Mesenchymal stem cell (in vitro differentiated cells and primary cell): ENCODE results near the gene RBMS1.

Source experiments
- DNase-seq: peaks from one replicate; pipeline ENCODE4 v3.0.0-alpha.2; 2013
- H2AFZ ChIP-seq: one replicate; pipeline ENCODE4 v1.6.1; 2013; ENCODE audit warnings: low read depth, mild to moderate bottlenecking, control low read depth, inconsistent platforms, low read length, moderate library complexity
- H2AK5ac ChIP-seq: 2 replicates; pipeline ENCODE4 v1.6.1; 2013; ENCODE audit warnings: low read length, moderate library complexity, mild to moderate bottlenecking, inconsistent platforms; ENCODE audit not compliant: severe bottlenecking
- H2BK120ac ChIP-seq: one replicate; pipeline ENCODE4 v1.6.1; 2013; ENCODE audit warnings: low read depth, mild to moderate bottlenecking, inconsistent platforms, low read length, moderate library complexity
- H2BK12ac ChIP-seq, 2 experiments: one replicate each; pipeline ENCODE4 v1.6.1; 2013; ENCODE audit warnings: inconsistent platforms in 2 of 2, low read length in 2 of 2, mild to moderate bottlenecking in 2 of 2, moderate library complexity in 2 of 2, control low read depth in 1 of 2
- H2BK15ac ChIP-seq: one replicate; pipeline ENCODE4 v1.6.1; 2013; ENCODE audit warnings: mild to moderate bottlenecking, low read depth, inconsistent platforms; ENCODE audit not compliant: poor library complexity, severe bottlenecking
- H2BK5ac ChIP-seq: 2 replicates; pipeline ENCODE4 v1.6.1; 2013; ENCODE audit warnings: low read depth, mild to moderate bottlenecking, low read length, control low read depth, inconsistent platforms; ENCODE audit not compliant: poor library complexity, severe bottlenecking
- H3K14ac ChIP-seq, 2 experiments: one replicate each; pipeline ENCODE4 v1.6.1; 2013; ENCODE audit warnings: inconsistent platforms in 2 of 2, low read length in 2 of 2, control low read depth in 1 of 2, mild to moderate bottlenecking in 1 of 2, moderate library complexity in 1 of 2
- H3K18ac ChIP-seq, 2 experiments: one replicate each; pipeline ENCODE4 v1.6.1; 2013; ENCODE audit warnings: inconsistent platforms in 2 of 2, low read length in 2 of 2, control low read depth in 1 of 2, low read depth in 1 of 2, mild to moderate bottlenecking in 1 of 2
- H3K23ac ChIP-seq, 2 experiments: one replicate each; pipeline ENCODE4 v1.6.1; 2013; ENCODE audit warnings: inconsistent platforms in 2 of 2, low read length in 2 of 2, mild to moderate bottlenecking in 2 of 2, moderate library complexity in 2 of 2, control low read depth in 1 of 2
- H3K27ac ChIP-seq: 2 replicates; pipeline ENCODE4 v1.5.1; 2013; ENCODE audit warnings: mild to moderate bottlenecking, moderate library complexity, low read length, control low read depth, inconsistent platforms; ENCODE audit not compliant: poor library complexity, severe bottlenecking
- H3K27me3 ChIP-seq, 2 experiments: 2 replicates each; pipeline versions ENCODE4 v1.6.1 to v1.7.0; 2013; ENCODE audit warnings: low read length in 2 of 2, mild to moderate bottlenecking in 2 of 2, moderate library complexity in 2 of 2, control low read depth in 1 of 2, inconsistent platforms in 1 of 2; ENCODE audit not compliant: control insufficient read depth in 1 of 2, insufficient read depth in 1 of 2
- H3K36me3 ChIP-seq, 2 experiments: 2 replicates each; pipeline versions ENCODE4 v1.6.1 to v1.7.0; 2013; ENCODE audit warnings: low read length in 2 of 2, control low read depth in 1 of 2, inconsistent platforms in 1 of 2, low read depth in 1 of 2, mild to moderate bottlenecking in 1 of 2; ENCODE audit not compliant: insufficient read depth in 2 of 2, control insufficient read depth in 1 of 2
- H3K4ac ChIP-seq, 2 experiments: one replicate each; pipeline ENCODE4 v1.6.1; 2013; ENCODE audit warnings: inconsistent platforms in 2 of 2, low read length in 2 of 2, mild to moderate bottlenecking in 2 of 2, moderate library complexity in 2 of 2, control low read depth in 1 of 2, low read depth in 1 of 2
- H3K4me1 ChIP-seq: 2 replicates; pipeline ENCODE4 v1.6.1; 2013; ENCODE audit warnings: low read depth, low read length, control low read depth; ENCODE audit not compliant: control insufficient read depth, insufficient read depth
- H3K4me2 ChIP-seq: 2 replicates; pipeline ENCODE4 v1.6.1; 2013; ENCODE audit warnings: low read length, mild to moderate bottlenecking, inconsistent platforms; ENCODE audit not compliant: poor library complexity, severe bottlenecking
- H3K4me3 ChIP-seq, 2 experiments: 2 replicates each; pipeline versions ENCODE4 v1.5.1 to v1.7.0; 2013; ENCODE audit warnings: low read length in 2 of 2, mild to moderate bottlenecking in 2 of 2, control low read depth in 1 of 2, low read depth in 1 of 2; ENCODE audit not compliant: insufficient read depth in 1 of 2
- H3K79me1 ChIP-seq: replicated peaks from 2 replicates; pipeline ENCODE4 v1.6.1; 2013; ENCODE audit warnings: mild to moderate bottlenecking, control low read depth, low read length, inconsistent platforms; ENCODE audit not compliant: poor library complexity, severe bottlenecking
- H3K9ac ChIP-seq: 2 replicates; pipeline ENCODE4 v1.7.0; 2013; ENCODE audit warnings: mild to moderate bottlenecking, low read length, moderate library complexity
- H3K9me3 ChIP-seq: 2 replicates; pipeline ENCODE4 v1.7.0; 2013; ENCODE audit warnings: mild to moderate bottlenecking, low read length; ENCODE audit not compliant: control insufficient read depth
- H4K8ac ChIP-seq: one replicate; pipeline ENCODE4 v1.6.1; 2013; ENCODE audit warnings: inconsistent platforms, mild to moderate bottlenecking, low read length, moderate library complexity
- H4K91ac ChIP-seq: one replicate; pipeline ENCODE4 v1.6.1; 2013; ENCODE audit warnings: mild to moderate bottlenecking, low read length, inconsistent platforms
- WGBS: methylation state at CpG from one replicate; pipeline ENCODE4 v1.1.7; 2013; ENCODE audit warnings: mixed read lengths; 5-methylcytosine and 5-hydroxymethylcytosine counted together

The RBMS1 gene

GRCh38 chr2:160515120-160515519 lies 21.5 kb upstream of the RBMS1 start:
- DNase-seq = no peak
- Histone ChIP-seq H2BK15ac (no peak overlapping the region), H2BK120ac (no peak overlapping the region), H2AK5ac (no peak overlapping the region), H3K9me3 (no peaks in the 10 kb centered on the region), H2BK12ac (no peak overlapping the region), H3K36me3 (no peaks in the 10 kb centered on the region), H3K4ac (no peak overlapping the region), H3K4me1 (no peaks in the 10 kb centered on the region), H3K27me3 (no peaks in the 10 kb centered on the region), H3K27ac (no peak overlapping the region), H3K79me1 (no peaks in the 10 kb centered on the region), H3K23ac (no peak overlapping the region), H2BK5ac (no peak overlapping the region), H4K8ac (no peak overlapping the region), H3K14ac (no peak overlapping the region), H3K4me2 (no peak overlapping the region), H2AFZ (no peak overlapping the region), H3K4me3 (no peak overlapping the region), H4K91ac (no peak overlapping the region), H3K9ac (no peak overlapping the region), H3K18ac (no peak overlapping the region)
- 69% methylated on average over 1 of the region's 1 CpG for WGBS

- H2AFZ ChIP-seq = no peak overlapping the region
- no peak overlapping the region for H3K4me2 ChIP-seq
- no peak overlapping the region for H2BK5ac ChIP-seq
- no peaks in the 10 kb centered on the region for H3K4me1 ChIP-seq
- no peak for DNase-seq
- 74% methylated on average over 3 of the region's 4 CpGs for WGBS
- H2BK12ac ChIP-seq = no peak overlapping the region
- H3K23ac ChIP-seq = no peak overlapping the region
- no peak overlapping the region for H3K4ac ChIP-seq
- H3K9me3 ChIP-seq = no peaks in the 10 kb centered on the region
- H3K18ac ChIP-seq = no peak overlapping the region
- no peak overlapping the region for H2AK5ac ChIP-seq
- no peaks in the 10 kb centered on the region for H3K79me1 ChIP-seq
- H3K4me3 ChIP-seq = no peak overlapping the region
- no peak overlapping the region for H3K14ac ChIP-seq
- no peak overlapping the region for H2BK120ac ChIP-seq
- no peaks in the 10 kb centered on the region for H3K36me3 ChIP-seq
- H3K9ac ChIP-seq = no peak overlapping the region
- no peak overlapping the region for H4K8ac ChIP-seq
- no peak overlapping the region for H3K27ac ChIP-seq
- H4K91ac ChIP-seq = no peak overlapping the region
- H3K27me3 ChIP-seq = no peaks in the 10 kb centered on the region
- no peak overlapping the region for H2BK15ac ChIP-seq
Observed at GRCh38 chr2:160513120-160513519, 19.5 kb upstream of the RBMS1 start.

- H4K91ac ChIP-seq = no peak overlapping the region
- H2BK15ac ChIP-seq = peak overlapping the region; percentile 29
- H2AK5ac ChIP-seq = no peak overlapping the region
- peak overlapping the region in 1 of 2 experiments; percentile 45 for H2BK12ac ChIP-seq
- no peak overlapping the region for H3K23ac ChIP-seq
- no peak overlapping the region for H3K4ac ChIP-seq
- H3K27ac ChIP-seq = no peak overlapping the region
- H2BK120ac ChIP-seq = no peak overlapping the region
- no peak overlapping the region for H3K9ac ChIP-seq
- H3K9me3 ChIP-seq = no peaks in the 10 kb centered on the region
- no peaks in the 10 kb centered on the region for H3K4me1 ChIP-seq
- no peak overlapping the region for H2BK5ac ChIP-seq
- no peaks in the 10 kb centered on the region for H3K27me3 ChIP-seq
- no peak for DNase-seq
- no peak overlapping the region for H3K4me3 ChIP-seq
- no peaks in the 10 kb centered on the region for H3K79me1 ChIP-seq
- no peak overlapping the region for H3K14ac ChIP-seq
- whole genome bisulfite sequencing = 100% methylated on average over 2 of the region's 4 CpGs
- no peaks in the 10 kb centered on the region for H3K36me3 ChIP-seq
- H2AFZ ChIP-seq = no peak overlapping the region
- H4K8ac ChIP-seq = no peak overlapping the region
- H3K4me2 ChIP-seq = no peak overlapping the region
- H3K18ac ChIP-seq = no peak overlapping the region
Observed at GRCh38 chr2:160512491-160512890, 18.9 kb upstream of the RBMS1 start.

- no peak overlapping the region for H3K14ac ChIP-seq
- no peak overlapping the region for H2BK120ac ChIP-seq
- no peak overlapping the region for H3K4me2 ChIP-seq
- no peaks in the 10 kb centered on the region for H3K79me1 ChIP-seq
- no peaks in the 10 kb centered on the region for H3K36me3 ChIP-seq
- no peak overlapping the region for H4K8ac ChIP-seq
- peak; percentile 57 for DNase-seq
- H3K27ac ChIP-seq = no peak overlapping the region
- H3K23ac ChIP-seq = no peak overlapping the region
- H3K4ac ChIP-seq = no peak overlapping the region
- 4% methylated on average over 2 of the region's 2 CpGs for WGBS
- H3K9ac ChIP-seq = no peak overlapping the region
- no peaks in the 10 kb centered on the region for H3K27me3 ChIP-seq
- H2BK5ac ChIP-seq = no peak overlapping the region
- no peaks in the 10 kb centered on the region for H3K4me1 ChIP-seq
- H2AFZ ChIP-seq = no peak overlapping the region
- H2BK15ac ChIP-seq = no peak overlapping the region
- no peak overlapping the region for H4K91ac ChIP-seq
- H3K9me3 ChIP-seq = no peaks in the 10 kb centered on the region
- H2AK5ac ChIP-seq = no peak overlapping the region
- peak overlapping the region in 1 of 2 experiments; percentile 33 for H2BK12ac ChIP-seq
- H3K18ac ChIP-seq = peak overlapping the region in 1 of 2 experiments; percentile 54
- H3K4me3 ChIP-seq = no peak overlapping the region
Observed at GRCh38 chr2:160510617-160511016, 17.0 kb upstream of the RBMS1 start.
